ENCODE data around the gene ARHGAP5.
"Not testable (repeated sequence)": the region's sequence is repeated elsewhere in the genome, so short reads cannot be mapped to it uniquely, and the experiment has no call there.

The ARHGAP5 gene

GRCh38 chr14:32126899-32127730 is 50.0 kb downstream of the ARHGAP5 start:
- H3K4me3 ChIP-seq (ENCODE audit: low read length); H3K4me1 ChIP-seq (ENCODE audit: control insufficient read depth, low read depth, low read length); H3K9ac ChIP-seq (ENCODE audit: low read length); H3K27ac ChIP-seq (ENCODE audit: low read length); H3K27me3 ChIP-seq (ENCODE audit: control insufficient read depth, insufficient read depth, low read length); H3K9me3 ChIP-seq (ENCODE audit: control insufficient read depth, low read depth, low read length): not testable (repeated sequence)
- peaks cover 16% of the 10 kb centered on the region for H3K36me3 ChIP-seq (ENCODE audit: control insufficient read depth, low read depth, low read length)

- peaks cover 16% of the 10 kb centered on the region for H3K36me3 ChIP-seq (ENCODE audit: control insufficient read depth, low read depth, low read length)
- H3K4me1 ChIP-seq (ENCODE audit: control insufficient read depth, low read depth, low read length); H3K27ac ChIP-seq (ENCODE audit: low read length); H3K27me3 ChIP-seq (ENCODE audit: control insufficient read depth, insufficient read depth, low read length); H3K4me3 ChIP-seq (ENCODE audit: low read length); H3K9ac ChIP-seq (ENCODE audit: low read length); H3K9me3 ChIP-seq (ENCODE audit: control insufficient read depth, low read depth, low read length): not testable (repeated sequence)
Measured at GRCh38 chr14:32127731-32128654, 50.9 kb downstream of the ARHGAP5 start.

- H3K4me1 ChIP-seq (ENCODE audit: control insufficient read depth, low read depth, low read length): no peaks in the 10 kb centered on the region
- peaks cover 16% of the 10 kb centered on the region for H3K36me3 ChIP-seq (ENCODE audit: control insufficient read depth, low read depth, low read length)
- no peak overlapping the region for H3K9ac ChIP-seq (ENCODE audit: low read length)
- no peak overlapping the region for H3K4me3 ChIP-seq (ENCODE audit: low read length)
- H3K27ac ChIP-seq (ENCODE audit: low read length): no peak overlapping the region
- H3K27me3 ChIP-seq (ENCODE audit: control insufficient read depth, insufficient read depth, low read length): no peaks in the 10 kb centered on the region
- H3K9me3 ChIP-seq (ENCODE audit: control insufficient read depth, low read depth, low read length): peaks cover 4% of the 10 kb centered on the region
Measured at GRCh38 chr14:32128703-32129102, 51.6 kb downstream of the ARHGAP5 start.

- Histone ChIP-seq H3K27me3 (ENCODE audit: control insufficient read depth, insufficient read depth, low read length) (no peaks in the 10 kb centered on the region), H3K9me3 (ENCODE audit: control insufficient read depth, low read depth, low read length) (peaks cover 4% of the 10 kb centered on the region), H3K27ac (ENCODE audit: low read length) (no peak overlapping the region), H3K4me1 (ENCODE audit: control insufficient read depth, low read depth, low read length) (peaks cover under 1% of the 10 kb centered on the region), H3K36me3 (ENCODE audit: control insufficient read depth, low read depth, low read length) (peaks cover 16% of the 10 kb centered on the region), H3K4me3 (ENCODE audit: low read length) (no peak overlapping the region), H3K9ac (ENCODE audit: low read length) (no peak overlapping the region)
Measured at GRCh38 chr14:32129124-32129523, 52.0 kb downstream of the ARHGAP5 start.

- H3K9ac ChIP-seq (ENCODE audit: low read length); H3K27ac ChIP-seq (ENCODE audit: low read length); H3K36me3 ChIP-seq (ENCODE audit: control insufficient read depth, low read depth, low read length); H3K27me3 ChIP-seq (ENCODE audit: control insufficient read depth, insufficient read depth, low read length); H3K4me1 ChIP-seq (ENCODE audit: control insufficient read depth, low read depth, low read length); H3K9me3 ChIP-seq (ENCODE audit: control insufficient read depth, low read depth, low read length); H3K4me3 ChIP-seq (ENCODE audit: low read length): not testable (repeated sequence)
Measured at GRCh38 chr14:32131689-32132088, 54.6 kb downstream of the ARHGAP5 start.

GRCh38 chr14:32134448-32135097 is 57.5 kb downstream of the ARHGAP5 start:
- Histone ChIP-seq H3K4me3 (ENCODE audit: low read length) (no peak overlapping the region), H3K27me3 (ENCODE audit: control insufficient read depth, insufficient read depth, low read length) (no peaks in the 10 kb centered on the region), H3K36me3 (ENCODE audit: control insufficient read depth, low read depth, low read length) (no peaks in the 10 kb centered on the region), H3K9ac (ENCODE audit: low read length) (no peak overlapping the region), H3K27ac (ENCODE audit: low read length) (no peak overlapping the region), H3K4me1 (ENCODE audit: control insufficient read depth, low read depth, low read length) (peaks cover 4% of the 10 kb centered on the region), H3K9me3 (ENCODE audit: control insufficient read depth, low read depth, low read length) (peaks cover 4% of the 10 kb centered on the region)

GRCh38 chr14:32136027-32136825 is 59.1 kb downstream of the ARHGAP5 start:
- Histone ChIP-seq H3K36me3 (ENCODE audit: control insufficient read depth, low read depth, low read length) (no peaks in the 10 kb centered on the region), H3K27ac (ENCODE audit: low read length) (no peak overlapping the region), H3K4me3 (ENCODE audit: low read length) (no peak overlapping the region), H3K4me1 (ENCODE audit: control insufficient read depth, low read depth, low read length) (peaks cover 4% of the 10 kb centered on the region), H3K9ac (ENCODE audit: low read length) (no peak overlapping the region), H3K27me3 (ENCODE audit: control insufficient read depth, insufficient read depth, low read length) (no peaks in the 10 kb centered on the region), H3K9me3 (ENCODE audit: control insufficient read depth, low read depth, low read length) (peaks cover 4% of the 10 kb centered on the region)

GRCh38 chr14:32137313-32137712 is 60.2 kb downstream of the ARHGAP5 start:
- Histone ChIP-seq H3K27ac (ENCODE audit: low read length) (no peak overlapping the region), H3K9ac (ENCODE audit: low read length) (no peak overlapping the region), H3K27me3 (ENCODE audit: control insufficient read depth, insufficient read depth, low read length) (no peaks in the 10 kb centered on the region), H3K4me1 (ENCODE audit: control insufficient read depth, low read depth, low read length) (peaks cover 4% of the 10 kb centered on the region), H3K9me3 (ENCODE audit: control insufficient read depth, low read depth, low read length) (peaks cover 4% of the 10 kb centered on the region), H3K36me3 (ENCODE audit: control insufficient read depth, low read depth, low read length) (no peaks in the 10 kb centered on the region), H3K4me3 (ENCODE audit: low read length) (no peak overlapping the region)

GRCh38 chr14:32137892-32138291 is 60.8 kb downstream of the ARHGAP5 start:
- no peak overlapping the region for H3K4me3 ChIP-seq (ENCODE audit: low read length)
- H3K27ac ChIP-seq (ENCODE audit: low read length): no peak overlapping the region
- H3K4me1 ChIP-seq (ENCODE audit: control insufficient read depth, low read depth, low read length): peaks cover 4% of the 10 kb centered on the region
- H3K9me3 ChIP-seq (ENCODE audit: control insufficient read depth, low read depth, low read length): peaks cover 4% of the 10 kb centered on the region
- H3K36me3 ChIP-seq (ENCODE audit: control insufficient read depth, low read depth, low read length): no peaks in the 10 kb centered on the region
- H3K9ac ChIP-seq (ENCODE audit: low read length): no peak overlapping the region
- H3K27me3 ChIP-seq (ENCODE audit: control insufficient read depth, insufficient read depth, low read length): no peaks in the 10 kb centered on the region

- peaks cover 9% of the 10 kb centered on the region for H3K36me3 ChIP-seq (ENCODE audit: control insufficient read depth, low read depth, low read length)
- no peak overlapping the region for H3K9ac ChIP-seq (ENCODE audit: low read length)
- H3K4me3 ChIP-seq (ENCODE audit: low read length): no peak overlapping the region
- no peaks in the 10 kb centered on the region for H3K27me3 ChIP-seq (ENCODE audit: control insufficient read depth, insufficient read depth, low read length)
- no peak overlapping the region for H3K27ac ChIP-seq (ENCODE audit: low read length)
- no peaks in the 10 kb centered on the region for H3K4me1 ChIP-seq (ENCODE audit: control insufficient read depth, low read depth, low read length)
- peaks cover 1% of the 10 kb centered on the region for H3K9me3 ChIP-seq (ENCODE audit: control insufficient read depth, low read depth, low read length)
Measured at GRCh38 chr14:32142341-32142740, 65.2 kb downstream of the ARHGAP5 start.
